HG03064 (cell line): ENCODE measurements around the gene BNIP5.

Source experiments
- ATAC-seq: cut with Tn5 transposase; IDR thresholded peaks from one replicate; pipeline ENCODE4 v1.9.1; 2021; ENCODE audit warnings: low read depth; ENCODE audit not compliant: unreplicated experiment

The BNIP5 gene

DNA sequence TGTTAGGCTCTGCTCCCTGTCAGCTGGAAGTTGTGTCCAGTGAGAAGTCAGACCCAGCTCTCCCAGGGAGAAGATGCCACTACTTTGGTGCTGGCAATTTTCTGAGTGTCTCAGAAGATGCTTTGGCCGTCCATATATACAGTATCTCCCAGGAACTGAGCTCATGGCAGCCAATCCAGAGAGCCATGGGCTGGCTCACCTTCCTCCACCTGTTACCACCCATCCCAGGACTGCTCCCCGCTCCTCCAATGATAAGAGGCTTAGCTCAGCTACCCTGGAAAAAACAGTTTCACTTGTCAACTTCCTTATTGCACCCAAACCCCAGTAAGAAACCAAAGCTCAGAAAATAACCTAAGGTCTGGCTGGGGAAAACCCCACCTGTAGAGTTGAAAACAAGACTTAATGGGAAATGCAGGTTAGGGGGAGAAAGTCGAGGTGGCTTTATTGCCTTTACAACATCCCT lies at the start of gene BNIP5:
TSS of gene BNIP5 (minus strand) at position 110 of the 463 bp plus-strand sequence. CDS start 6,198 bp downstream, outside the sequence.
- no peak for ATAC-seq

- no peak for ATAC-seq
These were observed 47.4 kb upstream of the BNIP5 start for GRCh38 chr6:36384095-36384494.

DNA sequence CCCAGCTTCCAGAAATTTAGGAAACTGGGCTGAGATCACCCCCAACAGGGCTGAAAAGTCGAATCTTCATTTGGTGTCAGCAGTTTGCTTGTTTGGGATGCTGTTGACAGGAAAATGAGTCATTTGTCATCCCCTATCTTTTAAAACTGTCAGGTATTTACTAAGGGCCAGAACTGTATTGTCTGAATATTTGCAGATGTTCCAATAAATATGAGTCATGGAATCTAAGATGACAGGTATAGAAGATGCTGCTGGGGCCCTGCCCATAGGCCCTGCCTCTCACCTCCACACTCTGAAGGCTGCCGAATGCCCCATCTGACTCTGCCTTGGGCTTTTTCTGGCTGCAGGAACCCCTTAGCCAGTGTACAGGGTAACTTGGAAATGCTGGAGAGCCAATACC lies 46.9 kb upstream of the BNIP5 start:
- ATAC-seq, result no peak

DNA sequence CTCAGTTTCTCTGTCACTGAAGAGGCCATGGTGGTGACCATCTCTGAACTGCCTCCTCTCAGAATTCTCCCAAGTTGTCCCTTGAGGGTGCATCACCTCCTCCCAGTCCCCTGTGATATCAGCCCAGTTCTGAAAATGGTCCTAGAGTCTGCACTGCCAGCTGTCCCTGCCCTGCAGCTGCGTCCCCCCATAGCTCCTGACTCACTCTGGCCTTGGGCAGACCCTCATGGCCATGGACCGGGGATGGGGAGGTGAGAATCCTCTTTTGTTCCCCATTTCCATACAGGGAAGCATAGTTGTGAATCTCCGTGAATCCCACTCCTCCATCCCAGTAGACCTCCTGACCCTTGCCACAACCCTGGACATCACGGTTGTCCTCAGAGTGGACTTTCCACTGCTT lies 46.3 kb upstream of the BNIP5 start:
- no peak for ATAC-seq

- ATAC-seq, result no peak
These were observed 45.1 kb upstream of the BNIP5 start for GRCh38 chr6:36381502-36382389.

DNA sequence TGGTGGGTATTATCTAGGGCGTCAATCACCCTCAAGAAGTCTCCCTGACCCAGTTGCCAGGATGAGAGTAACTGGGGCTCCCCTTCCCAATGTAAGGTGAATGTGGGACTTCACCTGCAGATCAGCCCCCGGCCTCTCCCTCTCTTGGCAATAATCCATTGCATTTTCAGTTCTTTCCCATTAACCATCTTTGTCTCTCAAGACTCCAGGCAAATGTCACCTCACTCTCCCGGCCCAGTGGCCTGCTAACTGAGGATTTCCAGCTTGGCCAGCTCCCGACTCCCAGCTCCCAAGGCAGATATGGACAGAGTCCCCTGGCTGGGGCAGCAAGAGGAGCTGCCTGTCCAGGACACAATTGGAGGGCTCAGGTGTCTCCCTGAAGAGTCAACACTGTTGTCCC lies 43.5 kb upstream of the BNIP5 start:
- ATAC-seq, result no peak

- no peak for ATAC-seq
These were observed 42.2 kb upstream of the BNIP5 start for GRCh38 chr6:36378936-36379335.

GRCh38 chr6:36378243-36378920 lies 41.7 kb upstream of the BNIP5 start:
- no peak for ATAC-seq

- no peak for ATAC-seq
These were observed 40.9 kb upstream of the BNIP5 start for GRCh38 chr6:36377594-36377993.

DNA sequence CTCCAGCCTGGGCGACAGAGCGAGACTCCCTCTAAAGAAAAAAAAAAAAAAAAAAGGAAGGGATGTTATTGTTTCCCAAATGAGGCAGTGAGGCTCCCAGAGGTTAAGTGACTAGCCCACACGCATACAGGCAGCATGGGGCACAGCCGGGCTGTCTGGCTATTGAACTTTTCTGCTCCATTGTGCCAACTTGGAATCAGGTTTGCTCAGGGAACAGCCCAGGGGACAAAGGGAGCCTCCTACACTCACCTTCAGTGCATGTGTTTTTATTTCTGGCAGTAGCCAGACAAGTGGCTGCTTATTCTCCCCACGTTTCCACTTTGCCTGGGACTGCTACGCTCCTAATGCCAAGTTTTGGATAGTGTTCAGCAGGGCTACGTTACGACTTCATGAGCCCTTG lies 40.1 kb upstream of the BNIP5 start:
- no peak for ATAC-seq

DNA sequence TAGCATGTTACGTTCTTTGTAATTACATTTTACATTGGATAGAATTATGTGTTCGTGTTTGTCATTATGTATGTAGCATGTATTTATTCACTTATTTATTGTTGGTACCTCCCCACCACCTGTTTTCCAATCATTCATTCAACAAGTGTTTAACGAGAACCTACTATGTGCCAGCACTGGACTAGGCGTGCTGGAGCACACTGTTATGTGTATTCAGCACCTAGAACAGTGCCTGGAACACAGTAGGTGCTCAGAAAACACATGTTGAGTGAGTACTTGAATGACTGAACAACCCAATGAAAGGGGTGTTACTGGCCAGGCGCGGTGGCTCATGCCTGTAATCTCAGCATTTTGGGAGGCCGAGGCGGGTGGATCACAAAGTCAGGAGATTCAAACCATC lies 39.5 kb upstream of the BNIP5 start:
- ATAC-seq, result no peak

- no peak for ATAC-seq
These were observed 39.0 kb upstream of the BNIP5 start for GRCh38 chr6:36375644-36376155.

- no peak for ATAC-seq
These were observed 38.3 kb upstream of the BNIP5 start for GRCh38 chr6:36374972-36375371.

DNA sequence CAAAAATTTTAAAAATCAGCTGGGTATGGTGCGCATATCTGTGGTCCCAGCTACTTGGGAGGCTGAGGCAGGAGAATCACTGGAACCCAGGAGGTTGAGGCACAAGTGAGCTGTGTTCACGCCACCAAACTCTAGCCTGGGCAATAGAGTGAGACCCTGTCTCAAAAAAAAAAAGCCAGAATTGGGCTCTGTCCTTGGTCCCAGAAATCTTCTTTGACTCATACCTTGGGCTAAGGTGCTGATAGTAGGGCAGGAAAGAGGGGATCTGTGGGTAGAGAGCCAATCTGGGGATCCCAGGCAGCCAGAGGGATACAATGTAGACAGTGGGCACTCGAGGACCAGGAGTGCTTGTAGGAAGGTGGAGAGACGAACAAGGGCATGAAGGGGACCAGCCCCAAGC lies 37.5 kb upstream of the BNIP5 start:
- ATAC-seq, result no peak

DNA sequence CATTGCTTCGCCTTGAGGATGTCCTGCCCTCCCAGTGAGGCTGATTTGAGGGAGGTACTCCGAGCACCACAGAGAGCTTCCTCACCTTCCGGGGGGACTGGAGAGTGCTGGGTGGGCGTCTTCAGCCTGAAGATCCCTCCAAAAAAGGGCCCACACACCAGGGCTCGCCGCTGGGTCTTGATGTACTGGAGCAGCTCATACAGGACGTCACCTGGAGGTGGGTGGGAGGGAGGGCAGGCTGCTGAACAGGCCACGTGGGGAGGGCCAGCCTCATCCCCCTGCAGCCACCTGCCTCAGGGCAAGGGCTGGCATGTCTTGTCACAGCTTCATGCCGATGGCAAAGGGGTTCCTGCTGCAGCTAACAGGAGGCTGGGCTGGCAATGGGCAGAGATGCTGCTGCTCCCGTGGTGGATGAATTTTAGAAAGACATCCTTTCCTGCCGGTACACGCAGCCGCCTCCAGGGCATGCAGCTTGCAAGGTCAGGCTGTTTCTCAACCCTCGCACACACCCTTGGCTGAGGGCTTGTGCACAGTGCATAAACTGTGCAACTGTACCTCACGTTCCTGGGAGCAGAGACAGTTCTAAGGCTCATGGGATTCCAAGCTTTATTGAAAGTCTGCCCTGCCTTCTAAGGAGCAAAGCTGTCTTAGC lies 36.8 kb upstream of the BNIP5 start:
- no peak for ATAC-seq

- ATAC-seq, result no peak
These were observed 35.4 kb upstream of the BNIP5 start for GRCh38 chr6:36372088-36372487.

DNA sequence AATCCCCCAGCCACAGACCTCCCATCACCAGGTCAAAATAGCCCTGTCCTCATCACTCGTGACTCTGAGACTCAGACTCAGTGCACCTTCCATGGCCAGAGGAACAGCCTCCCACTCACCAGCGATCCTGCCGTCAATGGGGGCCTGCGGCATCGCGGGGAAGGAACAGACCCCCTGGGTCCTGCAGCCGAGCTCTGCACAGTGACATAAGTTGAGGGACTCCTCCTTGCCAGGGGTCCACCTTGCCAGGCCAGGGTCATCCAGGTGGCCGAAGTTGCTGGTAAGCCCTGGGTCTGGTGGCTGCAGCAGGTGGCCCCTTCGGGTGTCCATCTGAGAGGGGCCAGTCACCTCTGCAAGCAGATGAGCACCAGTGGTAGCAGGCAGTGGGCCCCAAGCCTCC lies 34.5 kb upstream of the BNIP5 start:
- no peak for ATAC-seq

DNA sequence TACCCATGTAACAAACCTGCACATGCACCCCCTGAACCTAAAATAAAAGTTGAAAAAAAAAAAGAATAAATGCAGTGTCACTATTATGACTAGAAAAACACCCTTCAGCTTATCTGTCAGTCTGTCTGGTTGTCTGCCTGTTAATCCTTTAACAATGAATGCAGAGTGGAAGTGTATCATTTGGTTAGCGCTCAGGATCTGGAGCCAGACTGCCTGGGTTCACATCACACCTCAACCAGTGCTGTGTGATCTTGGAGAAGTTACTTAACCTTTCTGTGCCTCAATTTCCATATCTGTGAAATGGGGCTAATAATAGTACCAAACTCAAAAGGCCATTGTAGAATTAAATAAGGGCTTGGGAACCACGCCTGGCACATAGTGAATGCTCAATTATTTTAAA lies 34.0 kb upstream of the BNIP5 start:
- ATAC-seq, result no peak

- no peak for ATAC-seq
These were observed 32.5 kb upstream of the BNIP5 start for GRCh38 chr6:36368921-36369865.

GRCh38 chr6:36368421-36368820 lies 31.7 kb upstream of the BNIP5 start:
- ATAC-seq, result no peak
